HG03378 (cell line): ENCODE data around the gene WDR44.

ENCODE experiments used
- ATAC-seq: cut with Tn5 transposase; IDR thresholded peaks from one replicate; pipeline ENCODE4 v1.9.1; 2021; ENCODE audit warnings: mild to moderate bottlenecking, moderate library complexity; ENCODE audit not compliant: unreplicated experiment

Gene WDR44

GRCh38 chrX:118355225-118355920 lies 9.5 kb downstream of the WDR44 start:
- no peak for ATAC-seq

- ATAC-seq = no peak
These were observed 10.3 kb downstream of the WDR44 start for GRCh38 chrX:118356154-118356701.

- no peak for ATAC-seq
These were observed 14.7 kb downstream of the WDR44 start for GRCh38 chrX:118360429-118361125.

GRCh38 chrX:118364261-118364660 lies 18.4 kb downstream of the WDR44 start:
- ATAC-seq = no peak

GRCh38 chrX:118367338-118367737 lies 21.4 kb downstream of the WDR44 start:
- ATAC-seq = no peak

- ATAC-seq = no peak
These were observed 22.5 kb downstream of the WDR44 start for GRCh38 chrX:118368398-118368797.

GRCh38 chrX:118370921-118371624 lies 25.2 kb downstream of the WDR44 start:
- ATAC-seq = no peak

GRCh38 chrX:118373538-118373937 lies 27.6 kb downstream of the WDR44 start:
- ATAC-seq = no peak

GRCh38 chrX:118383120-118383519 lies 37.2 kb downstream of the WDR44 start:
- ATAC-seq = no peak

- ATAC-seq = no peak
These were observed 46.8 kb downstream of the WDR44 start for GRCh38 chrX:118392716-118393115.

- no peak for ATAC-seq
These were observed 50.2 kb downstream of the WDR44 start for GRCh38 chrX:118396113-118396512.

- ATAC-seq = no peak
These were observed 72.9 kb downstream of the WDR44 start for GRCh38 chrX:118418811-118419251.

- peak; percentile 66 for ATAC-seq
These were observed 74.6 kb downstream of the WDR44 start for GRCh38 chrX:118420462-118420861.

GRCh38 chrX:118423558-118423957 lies 77.7 kb downstream of the WDR44 start:
- peak; percentile 98 for ATAC-seq

- ATAC-seq = no peak
These were observed 86.9 kb downstream of the WDR44 start for GRCh38 chrX:118432799-118433198.

- no peak for ATAC-seq
These were observed 91.4 kb downstream of the WDR44 start for GRCh38 chrX:118437283-118437682.

- ATAC-seq = no peak
These were observed 102.4 kb downstream of the WDR44 start for GRCh38 chrX:118448273-118448783.

- no peak for ATAC-seq
These were observed 109.1 kb downstream of the WDR44 start for GRCh38 chrX:118455013-118455412.

- no peak for ATAC-seq
These were observed 113.6 kb downstream of the WDR44 start for GRCh38 chrX:118459494-118459893.

GRCh38 chrX:118464501-118464900 lies 118.6 kb downstream of the WDR44 start:
- no peak for ATAC-seq

- ATAC-seq = no peak
These were observed 122.2 kb downstream of the WDR44 start for GRCh38 chrX:118468122-118468521.
